GM12878 (cell line): ENCODE measurements around the gene TMEM161A. TPM values are rescaled to one million over a fixed set of nuclear protein-coding genes. Genes with fewer than 3 reads are reported as not detected.

Experiments
- ATAC-seq: fragments of 200-7000 bp; cut with Tn5 transposase; 3 replicates; pipeline ENCODE4 v1.9.1; 2020; ENCODE audit warnings: mild to moderate bottlenecking, moderate library complexity
- BruUV-seq: library from RNA; stranded (reverse); fragments of 400-500 nt; replicated peaks from 2 replicates; lab custom pipeline; 2021; lab: Mats Ljungman, UMichigan
- CTCF ChIA-PET: fragments of 300-600 bp; sonication (Branson Sonifier 250); formaldehyde crosslinking; extraction: SDS; loops from one replicate; lab custom pipeline; 2021; ENCODE audit warnings: inconsistent platforms; lab: Yijun Ruan, JAX
- POLR2A ChIA-PET: fragments of 350-600 bp; formaldehyde crosslinking; extraction: SDS; loops from one replicate; lab custom pipeline; 2021; ENCODE audit warnings: inconsistent platforms; lab: Charles Lee
- RAD21 ChIA-PET: fragments of 300-600 bp; sonication (Branson Sonifier 250); formaldehyde crosslinking; loops from one replicate; lab custom pipeline; 2023; ENCODE audit warnings: antibody characterized with exemption; ENCODE audit not compliant: unreplicated experiment; lab: Charles Lee
- SMC1A ChIA-PET: fragments of 300-600 bp; sonication (Branson Sonifier 250); formaldehyde crosslinking; loops from one replicate; lab custom pipeline; 2023; ENCODE audit not compliant: unreplicated experiment, uncharacterized antibody; lab: Charles Lee
- DNase-seq: peaks from one replicate; pipeline ENCODE4 v3.0.0-alpha.2; 2011; ENCODE audit warnings: low read depth, low spot score
- FAIRE-seq: peaks from 3 replicates; lab custom pipeline; 2011; peaks lifted over from hg19 to GRCh38; lab: Jason Lieb, UNC
- H2AFZ ChIP-seq: 2 replicates; pipeline ENCODE4 v1.6.0; 2011; ENCODE audit warnings: low read depth, low read length, control low read depth; ENCODE audit not compliant: control insufficient read depth
- H3K27ac ChIP-seq: 2 replicates; pipeline ENCODE4 v1.5.1; 2011; ENCODE audit warnings: control low read depth; ENCODE audit not compliant: control insufficient read depth, insufficient read depth
- H3K27me3 ChIP-seq, 2 experiments: replicated peaks in 1 of 2; 2 replicates each; pipeline versions ENCODE4 v1.6.0 to v1.6.1; 2011; ENCODE audit warnings: low read length in 1 of 2; ENCODE audit not compliant: control insufficient read depth in 2 of 2, insufficient read depth in 2 of 2
- H3K36me3 ChIP-seq, 2 experiments: 2 replicates each; pipeline ENCODE4 v1.5.1; 2011; ENCODE audit warnings: low read length in 1 of 2; ENCODE audit not compliant: control insufficient read depth in 2 of 2, insufficient read depth in 2 of 2
- H3K4me1 ChIP-seq: 2 replicates; pipeline ENCODE4 v1.6.1; 2011; ENCODE audit warnings: mild to moderate bottlenecking, low read length, moderate library complexity, mixed read lengths; ENCODE audit not compliant: control insufficient read depth, insufficient read depth
- H3K4me2 ChIP-seq: 2 replicates; pipeline ENCODE4 v1.6.0; 2011; ENCODE audit warnings: control low read depth; ENCODE audit not compliant: control insufficient read depth, insufficient read depth
- H3K4me3 ChIP-seq: fragments of 200-600 bp; sonication (generic); 2 replicates; pipeline ENCODE4 v1.5.1; 2016
- H3K79me2 ChIP-seq: 2 replicates; pipeline ENCODE4 v1.6.0; 2011; ENCODE audit warnings: low read length; ENCODE audit not compliant: control insufficient read depth, insufficient read depth
- H3K9ac ChIP-seq: 2 replicates; pipeline ENCODE4 v1.8.0; 2011; ENCODE audit warnings: low read length, control low read depth, mixed read lengths; ENCODE audit not compliant: control insufficient read depth, insufficient read depth
- H3K9me3 ChIP-seq: replicated peaks from 3 replicates; pipeline ENCODE4 v1.5.1; 2011; ENCODE audit warnings: mild to moderate bottlenecking, low read length; ENCODE audit not compliant: control insufficient read depth, insufficient read depth
- H4K20me1 ChIP-seq: 2 replicates; pipeline ENCODE4 v1.6.0; 2011; ENCODE audit not compliant: control insufficient read depth, insufficient read depth
- CBFB ChIP-seq: IDR thresholded peaks from 2 replicates; pipeline ENCODE4 v1.6.1; 2016; ENCODE audit warnings: antibody characterized with exemption, low read depth
- FOXM1 ChIP-seq: IDR thresholded peaks from 2 replicates; pipeline ENCODE4 v1.6.1; 2012; ENCODE audit warnings: low read depth, mild to moderate bottlenecking, inconsistent platforms, low read length, moderate library complexity
- MYB ChIP-seq: fragments of 150-350 bp; IDR thresholded peaks from 2 replicates; pipeline ENCODE4 v1.6.1; 2014; ENCODE audit warnings: mild to moderate bottlenecking, low read depth, low read length, borderline replicate concordance
- PAX8 ChIP-seq: fragments of 450-650 bp; IDR thresholded peaks from 2 replicates; pipeline ENCODE4 v1.6.1; 2017; ENCODE audit warnings: mild to moderate bottlenecking, moderate library complexity
- STAT1 ChIP-seq: fragments of 450-650 bp; conservative IDR thresholded peaks from 2 replicates; pipeline ENCODE4 v1.6.1; 2014; ENCODE audit warnings: antibody characterized with exemption, mild to moderate bottlenecking
- WGBS: methylation state at CpG from one replicate; pipeline ENCODE4 v1.1.6; 2016; ENCODE audit warnings: low lambda C conversion rate; ENCODE audit not compliant: insufficient replicate concordance, insufficient coverage; ENCODE audit errors: missing lambda C conversion rate; 5-methylcytosine and 5-hydroxymethylcytosine counted together
- in situ Hi-C: fragments of 300-500 bp; cut with MboI; formaldehyde crosslinking; loops from 9 replicates; pipeline ENCODE4 v1.14.3; 2018; ENCODE audit warnings: mixed read lengths
- intact Hi-C: fragments of 100-400 bp; cut with micrococcal nuclease; formaldehyde crosslinking; loops from one replicate; pipeline ENCODE4 v1.14.2; 2022; ENCODE audit not compliant: unreplicated experiment
- polyA plus RNA-seq, 11 experiments: library from polyadenylated mRNA; depleted of rRNA in 4 of 11; unstranded in 6 of 11; stranded (reverse) in 5 of 11; fragments of >200 nt; fragmentation: Nextera tagmentation in 4 of 11; fragmentation: Illumina TruSeq in 1 of 11; extraction: Ambion mirVana in 4 of 11; extraction: Trizol in 1 of 11; gene quantifications; 1 replicate in 1 of 11; 2 replicates in 10 of 11; pipeline versions ENCODE4 v1.2.1 to v1.2.3, GENCODE V29; 2011 to 2016; ENCODE audit warnings: inconsistent platforms in 2 of 11, missing spikeins in 2 of 11, low read depth in 1 of 11
- total RNA-seq, 4 experiments: library from RNA; depleted of rRNA in 3 of 4; stranded (reverse); fragments of >200 nt in 3 of 4; fragmentation: Illumina TruSeq in 1 of 4; extraction: Trizol in 1 of 4; gene quantifications; 2 replicates each; pipeline versions ENCODE4 v1.2.1 to v1.2.3, GENCODE V29; 2013 to 2021
- TF ChIP-seq, protein P1 (sequence below): IDR thresholded peaks from 2 replicates; pipeline ENCODE4 v1.6.1; 2012; ENCODE audit warnings: mild to moderate bottlenecking, low read depth, low read length
- TF ChIP-seq, protein P2 (sequence below): fragments of 150-350 bp; IDR thresholded peaks from 2 replicates; pipeline ENCODE4 v1.6.1; 2014; ENCODE audit warnings: mild to moderate bottlenecking, low read depth, low read length
- TF ChIP-seq, protein P3 (sequence below): fragments of 450-650 bp; IDR thresholded peaks from 2 replicates; pipeline ENCODE4 v1.6.1; 2017; ENCODE audit warnings: mild to moderate bottlenecking, moderate library complexity
- TF ChIP-seq, protein P4 (sequence below): fragments of 450-650 bp; IDR thresholded peaks from 2 replicates; pipeline ENCODE4 v1.6.1; 2016; ENCODE audit warnings: mild to moderate bottlenecking

TMEM161A gene
- total and polyA plus RNA-seq, 10 of the 15 experiments (the other 5 are each of a cell fraction or from before 2014, with no cell fraction given), result 1.1 to 37.1 (median 19.0) TPM

DNA sequence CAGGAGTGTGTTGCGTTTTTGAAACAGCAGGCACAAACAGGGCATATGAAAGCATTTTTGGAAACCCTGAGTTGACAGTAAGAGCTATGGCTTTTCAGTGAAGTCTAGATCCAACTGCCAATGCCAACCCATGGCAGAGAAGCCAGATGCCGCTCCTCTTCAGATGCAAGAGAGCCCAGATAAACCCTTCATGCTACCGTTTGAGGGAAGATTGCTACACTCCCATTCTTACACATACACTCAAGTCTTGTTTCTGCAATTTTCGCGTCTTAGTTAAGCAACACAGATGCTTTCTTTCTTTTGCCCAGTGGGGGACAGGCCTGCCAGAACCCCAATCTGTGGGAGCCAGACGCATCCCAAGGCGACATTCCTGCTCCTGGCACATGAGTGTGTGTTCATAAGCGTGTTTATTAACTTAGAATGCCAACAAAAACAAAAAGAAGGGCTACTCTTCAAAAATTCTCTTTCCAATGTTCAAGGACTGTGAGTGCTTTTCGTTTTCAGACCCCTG is 43.3 kb upstream of the TMEM161A start (continued):
- TF ChIP-seq, protein P1, sequence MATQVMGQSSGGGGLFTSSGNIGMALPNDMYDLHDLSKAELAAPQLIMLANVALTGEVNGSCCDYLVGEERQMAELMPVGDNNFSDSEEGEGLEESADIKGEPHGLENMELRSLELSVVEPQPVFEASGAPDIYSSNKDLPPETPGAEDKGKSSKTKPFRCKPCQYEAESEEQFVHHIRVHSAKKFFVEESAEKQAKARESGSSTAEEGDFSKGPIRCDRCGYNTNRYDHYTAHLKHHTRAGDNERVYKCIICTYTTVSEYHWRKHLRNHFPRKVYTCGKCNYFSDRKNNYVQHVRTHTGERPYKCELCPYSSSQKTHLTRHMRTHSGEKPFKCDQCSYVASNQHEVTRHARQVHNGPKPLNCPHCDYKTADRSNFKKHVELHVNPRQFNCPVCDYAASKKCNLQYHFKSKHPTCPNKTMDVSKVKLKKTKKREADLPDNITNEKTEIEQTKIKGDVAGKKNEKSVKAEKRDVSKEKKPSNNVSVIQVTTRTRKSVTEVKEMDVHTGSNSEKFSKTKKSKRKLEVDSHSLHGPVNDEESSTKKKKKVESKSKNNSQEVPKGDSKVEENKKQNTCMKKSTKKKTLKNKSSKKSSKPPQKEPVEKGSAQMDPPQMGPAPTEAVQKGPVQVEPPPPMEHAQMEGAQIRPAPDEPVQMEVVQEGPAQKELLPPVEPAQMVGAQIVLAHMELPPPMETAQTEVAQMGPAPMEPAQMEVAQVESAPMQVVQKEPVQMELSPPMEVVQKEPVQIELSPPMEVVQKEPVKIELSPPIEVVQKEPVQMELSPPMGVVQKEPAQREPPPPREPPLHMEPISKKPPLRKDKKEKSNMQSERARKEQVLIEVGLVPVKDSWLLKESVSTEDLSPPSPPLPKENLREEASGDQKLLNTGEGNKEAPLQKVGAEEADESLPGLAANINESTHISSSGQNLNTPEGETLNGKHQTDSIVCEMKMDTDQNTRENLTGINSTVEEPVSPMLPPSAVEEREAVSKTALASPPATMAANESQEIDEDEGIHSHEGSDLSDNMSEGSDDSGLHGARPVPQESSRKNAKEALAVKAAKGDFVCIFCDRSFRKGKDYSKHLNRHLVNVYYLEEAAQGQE, result no peak
- TF ChIP-seq, protein P2, sequence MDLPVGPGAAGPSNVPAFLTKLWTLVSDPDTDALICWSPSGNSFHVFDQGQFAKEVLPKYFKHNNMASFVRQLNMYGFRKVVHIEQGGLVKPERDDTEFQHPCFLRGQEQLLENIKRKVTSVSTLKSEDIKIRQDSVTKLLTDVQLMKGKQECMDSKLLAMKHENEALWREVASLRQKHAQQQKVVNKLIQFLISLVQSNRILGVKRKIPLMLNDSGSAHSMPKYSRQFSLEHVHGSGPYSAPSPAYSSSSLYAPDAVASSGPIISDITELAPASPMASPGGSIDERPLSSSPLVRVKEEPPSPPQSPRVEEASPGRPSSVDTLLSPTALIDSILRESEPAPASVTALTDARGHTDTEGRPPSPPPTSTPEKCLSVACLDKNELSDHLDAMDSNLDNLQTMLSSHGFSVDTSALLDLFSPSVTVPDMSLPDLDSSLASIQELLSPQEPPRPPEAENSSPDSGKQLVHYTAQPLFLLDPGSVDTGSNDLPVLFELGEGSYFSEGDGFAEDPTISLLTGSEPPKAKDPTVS, result no peak
- TF ChIP-seq CBFB, result no peak

DNA sequence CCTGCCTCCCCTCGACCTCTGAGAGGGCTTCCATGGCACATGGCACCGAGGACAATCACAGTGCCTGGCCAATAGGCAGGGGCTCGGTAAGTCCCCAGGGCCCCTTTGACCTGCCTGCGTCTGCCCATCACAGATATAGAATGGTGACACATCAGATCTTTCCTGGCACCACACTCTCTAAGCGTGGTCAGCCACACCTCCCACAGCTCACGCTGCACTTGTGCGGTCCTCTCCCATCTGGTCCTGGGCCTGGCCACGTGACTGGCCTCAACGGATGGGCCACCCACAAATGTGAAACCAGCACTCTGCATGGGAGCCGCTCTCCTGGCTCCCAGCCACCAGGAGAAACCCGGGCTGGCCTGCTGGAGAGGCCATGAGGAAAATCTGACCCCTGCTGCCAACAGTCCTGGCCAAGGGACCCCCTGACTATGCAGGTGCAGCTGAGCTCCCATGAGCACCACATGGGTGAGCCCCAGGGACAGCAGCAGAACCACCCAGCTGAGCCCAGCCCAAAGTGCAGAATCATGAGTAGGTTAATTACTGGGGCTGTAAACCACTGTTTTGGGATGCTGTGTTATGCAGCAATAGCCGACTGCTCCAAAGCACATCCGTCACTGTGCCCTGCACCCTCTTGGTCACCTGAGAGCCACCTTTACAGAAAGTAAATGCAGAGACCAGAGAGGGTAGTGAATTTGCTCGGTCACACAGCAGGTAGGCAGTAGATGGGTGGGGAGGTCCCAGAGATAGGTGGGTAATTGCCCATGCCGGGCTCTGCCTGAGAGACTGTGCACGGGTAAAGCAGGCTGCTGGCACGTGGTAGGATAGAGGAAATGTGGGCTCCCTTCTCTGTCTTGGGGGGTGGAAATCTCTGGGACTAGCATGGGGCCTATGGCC is 41.5 kb upstream of the TMEM161A start:
- Histone ChIP-seq H3K9ac (no peak overlapping the region), H3K9me3 (no peaks in the 10 kb centered on the region; the same call in 2 of the 3 replicates), H3K4me1 (peaks cover 3% of the 10 kb centered on the region; the same call in 1 of the 2 replicates), H3K27ac (no peak overlapping the region), H2AFZ (no peak overlapping the region), H4K20me1 (no peaks in the 10 kb centered on the region), H3K27me3 (no peaks in the 10 kb centered on the region), H3K79me2 (no peaks in the 10 kb centered on the region), H3K4me3 (no peak overlapping the region), H3K4me2 (no peak overlapping the region), H3K36me3 (no peaks in the 10 kb centered on the region; a peak in 2 of 4 replicates)
- RAD21 ChIA-PET, result interaction anchor here (14.0 kb wide), 1 partner anchor 26 kb away, joined by 394 read pairs; no protein-coding TSS in a partner anchor
- SMC1A ChIA-PET, result no interaction called here
- WGBS, result 92% methylated on average over 17 of the region's 17 CpGs
- intact Hi-C loops, result no loop called here
- DNase-seq (no peak), FAIRE-seq (no peak), ATAC-seq (no peak; the same call in 2 of the 3 replicates)
- in situ Hi-C loops, result loop anchor here (5.0 kb wide), 1 partner anchor 37 kb away; no protein-coding TSS in a partner anchor
- POLR2A ChIA-PET, result no interaction called here
- CTCF ChIA-PET, result interaction anchor here (1.2 kb wide), 2 partner anchors 13 to 34 kb away, joined by 4 read pairs; no protein-coding TSS in a partner anchor
- BruUV-seq, result TSS peak; percentile 57
- TF ChIP-seq, protein P3, sequence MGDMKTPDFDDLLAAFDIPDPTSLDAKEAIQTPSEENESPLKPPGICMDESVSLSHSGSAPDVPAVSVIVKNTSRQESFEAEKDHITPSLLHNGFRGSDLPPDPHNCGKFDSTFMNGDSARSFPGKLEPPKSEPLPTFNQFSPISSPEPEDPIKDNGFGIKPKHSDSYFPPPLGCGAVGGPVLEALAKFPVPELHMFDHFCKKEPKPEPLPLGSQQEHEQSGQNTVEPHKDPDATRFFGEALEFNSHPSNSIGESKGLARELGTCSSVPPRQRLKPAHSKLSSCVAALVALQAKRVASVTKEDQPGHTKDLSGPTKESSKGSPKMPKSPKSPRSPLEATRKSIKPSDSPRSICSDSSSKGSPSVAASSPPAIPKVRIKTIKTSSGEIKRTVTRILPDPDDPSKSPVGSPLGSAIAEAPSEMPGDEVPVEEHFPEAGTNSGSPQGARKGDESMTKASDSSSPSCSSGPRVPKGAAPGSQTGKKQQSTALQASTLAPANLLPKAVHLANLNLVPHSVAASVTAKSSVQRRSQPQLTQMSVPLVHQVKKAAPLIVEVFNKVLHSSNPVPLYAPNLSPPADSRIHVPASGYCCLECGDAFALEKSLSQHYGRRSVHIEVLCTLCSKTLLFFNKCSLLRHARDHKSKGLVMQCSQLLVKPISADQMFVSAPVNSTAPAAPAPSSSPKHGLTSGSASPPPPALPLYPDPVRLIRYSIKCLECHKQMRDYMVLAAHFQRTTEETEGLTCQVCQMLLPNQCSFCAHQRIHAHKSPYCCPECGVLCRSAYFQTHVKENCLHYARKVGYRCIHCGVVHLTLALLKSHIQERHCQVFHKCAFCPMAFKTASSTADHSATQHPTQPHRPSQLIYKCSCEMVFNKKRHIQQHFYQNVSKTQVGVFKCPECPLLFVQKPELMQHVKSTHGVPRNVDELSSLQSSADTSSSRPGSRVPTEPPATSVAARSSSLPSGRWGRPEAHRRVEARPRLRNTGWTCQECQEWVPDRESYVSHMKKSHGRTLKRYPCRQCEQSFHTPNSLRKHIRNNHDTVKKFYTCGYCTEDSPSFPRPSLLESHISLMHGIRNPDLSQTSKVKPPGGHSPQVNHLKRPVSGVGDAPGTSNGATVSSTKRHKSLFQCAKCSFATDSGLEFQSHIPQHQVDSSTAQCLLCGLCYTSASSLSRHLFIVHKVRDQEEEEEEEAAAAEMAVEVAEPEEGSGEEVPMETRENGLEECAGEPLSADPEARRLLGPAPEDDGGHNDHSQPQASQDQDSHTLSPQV, result no peak
- no peak for TF ChIP-seq PAX8
- TF ChIP-seq FOXM1, result no peak
- no peak for TF ChIP-seq STAT1
- TF ChIP-seq MYB, result no peak
- TF ChIP-seq, protein P4, sequence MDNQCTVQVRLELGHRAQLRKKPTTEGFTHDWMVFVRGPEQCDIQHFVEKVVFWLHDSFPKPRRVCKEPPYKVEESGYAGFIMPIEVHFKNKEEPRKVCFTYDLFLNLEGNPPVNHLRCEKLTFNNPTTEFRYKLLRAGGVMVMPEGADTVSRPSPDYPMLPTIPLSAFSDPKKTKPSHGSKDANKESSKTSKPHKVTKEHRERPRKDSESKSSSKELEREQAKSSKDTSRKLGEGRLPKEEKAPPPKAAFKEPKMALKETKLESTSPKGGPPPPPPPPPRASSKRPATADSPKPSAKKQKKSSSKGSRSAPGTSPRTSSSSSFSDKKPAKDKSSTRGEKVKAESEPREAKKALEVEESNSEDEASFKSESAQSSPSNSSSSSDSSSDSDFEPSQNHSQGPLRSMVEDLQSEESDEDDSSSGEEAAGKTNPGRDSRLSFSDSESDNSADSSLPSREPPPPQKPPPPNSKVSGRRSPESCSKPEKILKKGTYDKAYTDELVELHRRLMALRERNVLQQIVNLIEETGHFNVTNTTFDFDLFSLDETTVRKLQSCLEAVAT, result no peak
